IPS-NIHi11 (cell line): ENCODE results near the gene CASK.
"Not testable (repeated sequence)": the region's sequence is repeated elsewhere in the genome, so short reads cannot be mapped to it uniquely, and the experiment has no call there.

Experiments used
- DNase-seq: peaks from one replicate; pipeline ENCODE4 v3.0.0; 2012; ENCODE audit warnings: mixed read lengths, low spot score

The CASK gene

DNA sequence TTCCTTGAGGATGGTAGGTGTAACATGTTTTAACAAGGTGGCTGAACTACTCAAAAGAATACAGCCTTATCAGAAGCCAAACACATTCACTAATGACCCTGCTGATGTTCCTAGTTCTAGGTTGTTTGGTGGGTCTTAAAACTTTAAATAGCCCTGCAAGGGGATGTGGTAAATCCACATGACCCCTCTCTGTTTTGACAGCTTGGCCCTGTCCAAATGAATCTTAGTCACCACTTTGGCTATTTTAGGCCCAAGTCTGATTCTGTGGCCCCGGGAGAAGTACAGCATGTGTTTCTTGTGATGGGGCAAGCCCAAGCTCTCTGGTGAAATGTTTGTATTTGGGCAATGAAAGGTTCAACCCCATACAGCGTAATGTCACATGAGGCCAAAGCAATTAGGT is 289.1 kb downstream of the CASK start:
- DNase-seq, result no peak

DNA sequence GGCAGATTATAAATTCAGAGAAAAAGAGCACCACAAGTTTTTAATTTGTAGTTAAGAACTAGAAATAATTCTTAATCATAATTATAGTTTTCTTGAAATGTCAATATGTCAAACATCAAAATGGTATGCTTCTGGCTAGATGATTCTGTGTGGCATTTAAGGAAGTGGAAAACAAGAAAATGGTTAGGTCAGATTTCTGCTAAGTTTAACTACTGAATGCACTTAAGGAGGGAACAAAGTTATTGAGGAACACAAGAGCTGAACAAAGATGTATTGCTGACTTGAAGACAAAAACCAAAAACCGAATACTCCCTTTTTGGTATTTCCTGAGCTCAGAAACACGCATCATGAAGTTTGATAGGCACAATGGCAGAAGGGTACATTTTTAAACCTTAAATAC is 293.3 kb downstream of the CASK start:
- DNase-seq, result no peak

DNA sequence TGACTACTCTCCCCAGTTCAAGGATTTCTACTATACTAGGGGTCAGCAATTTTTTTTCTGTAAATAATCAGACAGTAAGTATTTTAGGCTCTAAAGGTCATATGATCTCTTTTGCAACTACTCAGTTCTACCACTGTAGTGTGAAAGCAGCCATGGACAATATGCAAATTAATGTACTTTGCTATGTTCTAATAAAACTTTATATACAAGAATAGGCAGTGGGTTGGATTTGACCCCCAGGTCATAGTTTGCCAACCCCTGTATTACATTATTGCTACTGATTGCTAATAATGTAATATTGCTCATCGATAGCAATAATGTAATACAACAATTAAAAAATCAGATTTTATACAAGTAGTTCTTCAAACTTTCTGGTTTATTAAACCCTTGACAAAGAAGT is 293.8 kb downstream of the CASK start:
- no peak for DNase-seq

DNA sequence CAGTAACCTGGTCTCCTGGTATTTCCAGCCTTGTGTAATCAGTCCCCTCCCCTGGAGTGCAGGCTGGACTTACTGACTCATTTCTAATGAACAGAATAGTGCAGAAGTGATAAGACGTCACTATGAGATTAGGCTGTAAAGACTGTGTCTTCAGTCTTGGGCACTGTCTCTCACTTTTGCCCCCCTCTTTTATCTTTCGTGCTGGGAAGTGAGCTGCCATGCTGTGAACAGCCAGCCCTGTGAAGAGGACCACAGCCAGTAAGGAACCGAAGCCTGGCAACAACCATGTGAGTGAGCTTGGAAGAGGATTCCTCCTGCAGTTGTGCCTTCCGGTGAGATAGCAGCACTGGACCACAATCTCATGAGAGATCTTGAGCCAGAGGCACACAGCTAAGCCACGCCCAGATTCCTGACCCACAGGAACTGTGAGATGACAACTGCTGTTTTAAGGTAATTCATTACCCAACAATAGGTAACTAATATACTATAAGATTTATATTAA is 302.1 kb downstream of the CASK start:
- peak; percentile 5 for DNase-seq

DNA sequence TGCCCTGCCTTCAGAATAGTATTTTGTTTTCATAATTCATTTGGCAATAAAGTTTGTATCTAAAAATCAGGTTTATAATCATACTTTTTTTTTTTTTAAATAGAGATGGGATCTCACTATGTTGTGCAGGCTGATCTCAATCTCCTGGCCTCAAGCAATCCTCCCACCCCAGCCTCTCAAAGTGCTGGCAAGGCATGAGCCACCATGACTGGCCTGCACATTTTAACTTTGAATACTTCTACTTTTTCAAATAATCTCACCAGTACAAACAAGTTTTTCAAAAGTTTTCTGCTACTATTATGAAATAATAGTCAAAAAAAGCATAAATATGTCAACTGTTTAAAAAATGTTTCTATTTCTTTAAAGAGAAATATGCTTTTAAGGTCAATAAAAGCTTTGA is 304.1 kb downstream of the CASK start:
- DNase-seq, result no peak

DNA sequence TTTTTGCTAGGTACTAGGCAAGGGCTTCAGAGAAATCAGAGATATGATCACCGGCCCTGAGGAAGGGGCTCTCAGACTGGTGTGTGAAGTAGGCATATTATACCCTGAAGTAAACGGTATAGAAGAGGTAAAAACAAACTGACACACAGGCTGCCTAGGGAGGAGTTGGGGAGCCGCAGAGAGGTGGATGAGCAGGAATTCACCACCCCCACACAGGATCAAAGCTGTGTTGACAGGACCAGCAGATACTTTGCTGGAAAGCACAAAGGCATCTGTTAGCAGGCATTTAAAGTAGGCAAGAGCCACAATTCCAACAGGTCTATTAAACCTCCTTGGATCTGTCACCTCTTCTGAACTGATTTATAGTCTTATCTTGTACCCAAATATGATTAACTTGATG is 306.4 kb downstream of the CASK start:
- DNase-seq, result peak; percentile 14

DNA sequence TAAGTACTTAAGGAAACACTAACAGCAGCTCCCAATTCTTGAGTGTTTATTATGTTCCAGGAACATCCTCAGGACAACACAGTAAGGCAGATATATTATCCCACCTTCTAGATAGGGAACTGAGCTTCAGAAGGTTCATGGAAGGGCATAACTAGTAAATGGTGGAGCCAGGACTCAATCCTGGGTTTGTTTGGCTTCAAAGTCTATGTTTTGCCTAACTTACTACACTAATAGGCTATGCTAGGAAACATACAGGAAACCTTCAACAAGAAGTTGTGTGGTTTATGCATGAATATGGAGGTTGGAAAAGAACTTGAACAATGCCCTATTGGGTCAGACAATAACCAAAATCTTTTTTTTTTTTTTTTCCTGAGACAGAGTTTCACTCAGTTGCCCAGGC is 307.1 kb downstream of the CASK start:
- no peak for DNase-seq

DNA sequence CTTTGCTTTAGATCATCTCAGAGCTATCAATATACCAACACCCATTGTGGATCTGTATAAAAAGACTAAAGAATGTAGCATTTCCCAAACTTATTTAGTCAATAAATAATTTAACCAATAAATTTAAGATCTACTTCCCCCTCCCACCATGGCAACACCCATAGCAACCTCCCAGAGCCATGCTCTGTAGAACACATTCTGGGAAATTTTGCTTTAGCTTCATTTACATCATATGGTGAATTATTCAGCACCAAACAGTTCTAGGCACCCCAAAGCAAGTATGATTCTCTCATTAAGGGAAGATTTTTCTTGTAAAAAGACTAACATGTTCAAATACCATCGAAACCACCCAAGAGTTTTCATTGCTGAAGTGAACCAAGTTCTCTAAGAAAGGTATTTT is 315.1 kb downstream of the CASK start:
- no peak for DNase-seq

DNA sequence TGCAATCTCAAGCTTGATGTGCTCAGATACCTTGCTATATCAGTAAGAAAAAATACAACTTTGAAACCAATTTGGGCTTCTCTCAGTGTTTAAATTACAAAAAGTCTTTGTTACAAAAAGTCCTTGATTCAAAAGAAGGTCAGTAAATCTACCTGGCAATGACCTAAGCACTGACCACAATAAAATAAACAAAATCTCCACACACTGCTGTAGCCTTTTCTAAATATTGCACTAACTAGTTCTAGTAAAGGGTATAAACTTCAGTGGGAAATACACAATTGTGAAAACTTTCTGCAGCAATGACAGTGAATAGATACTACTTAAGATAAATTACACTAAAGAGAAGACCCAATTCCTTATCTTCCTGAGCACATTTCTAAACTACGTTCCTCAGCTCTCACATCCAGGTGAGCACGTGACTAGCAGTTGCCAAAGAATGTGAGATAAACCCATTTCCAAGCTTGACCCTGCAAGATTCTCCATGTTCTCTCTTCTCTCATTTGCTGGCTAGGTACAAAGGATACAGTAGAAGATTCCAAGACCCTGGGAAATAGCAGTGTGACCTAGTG is 316.0 kb downstream of the CASK start:
- DNase-seq, result no peak

DNA sequence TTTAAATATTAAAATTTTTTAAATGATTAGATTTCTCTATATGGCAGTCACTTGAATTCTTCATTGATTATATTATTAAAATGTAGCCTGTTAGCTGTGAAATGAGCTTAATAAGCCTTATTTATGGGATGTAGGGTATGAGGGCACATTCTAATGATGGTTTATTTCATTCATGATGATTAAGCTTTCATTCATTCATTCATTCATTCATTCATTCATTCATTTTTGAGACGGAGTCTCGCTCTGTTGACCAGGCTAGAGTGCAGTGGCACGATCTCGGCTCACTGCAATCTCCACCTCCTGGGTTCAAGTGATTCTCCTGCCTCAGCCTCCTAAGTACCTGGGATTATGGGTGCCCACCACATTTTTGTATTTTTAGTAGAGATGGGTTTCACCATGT is 317.3 kb downstream of the CASK start:
- not testable (repeated sequence) for DNase-seq

DNA sequence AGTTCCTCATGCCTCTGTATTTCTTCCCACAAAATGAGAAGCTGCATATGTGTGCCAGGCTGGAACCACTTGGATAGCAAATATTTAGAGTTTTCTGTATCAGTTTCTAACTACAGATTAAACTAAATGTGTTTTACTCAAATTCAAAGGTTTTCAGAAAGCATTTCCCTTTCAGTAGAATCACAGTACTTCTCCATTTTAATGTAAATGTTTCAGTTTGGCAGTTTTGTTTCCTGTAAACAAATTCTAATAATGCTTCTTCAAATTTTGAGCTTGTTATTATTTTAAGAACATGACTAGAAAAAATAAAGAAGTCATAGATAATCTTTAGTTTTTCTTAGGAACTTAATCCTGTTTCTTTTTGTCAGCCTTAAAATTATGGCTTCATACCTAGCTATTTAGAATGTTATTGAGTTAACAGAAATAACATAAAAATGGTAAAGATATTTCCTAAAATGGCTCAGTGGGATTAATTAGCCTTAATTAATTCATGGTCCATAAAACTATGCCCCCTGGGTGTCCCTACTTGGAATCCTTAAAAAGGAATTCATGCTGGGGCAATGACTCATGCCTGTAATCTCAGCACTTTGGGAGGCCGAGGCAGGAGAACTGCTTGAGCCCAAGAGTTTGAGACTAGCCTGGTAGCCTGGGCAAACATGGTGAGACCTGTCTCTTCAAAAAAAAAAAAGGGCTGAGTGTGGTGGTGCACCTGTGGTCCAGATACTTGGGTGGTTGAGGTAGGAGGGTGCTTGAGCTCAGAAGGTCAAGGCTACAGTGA is 318.4 kb downstream of the CASK start:
- DNase-seq, result no peak

DNA sequence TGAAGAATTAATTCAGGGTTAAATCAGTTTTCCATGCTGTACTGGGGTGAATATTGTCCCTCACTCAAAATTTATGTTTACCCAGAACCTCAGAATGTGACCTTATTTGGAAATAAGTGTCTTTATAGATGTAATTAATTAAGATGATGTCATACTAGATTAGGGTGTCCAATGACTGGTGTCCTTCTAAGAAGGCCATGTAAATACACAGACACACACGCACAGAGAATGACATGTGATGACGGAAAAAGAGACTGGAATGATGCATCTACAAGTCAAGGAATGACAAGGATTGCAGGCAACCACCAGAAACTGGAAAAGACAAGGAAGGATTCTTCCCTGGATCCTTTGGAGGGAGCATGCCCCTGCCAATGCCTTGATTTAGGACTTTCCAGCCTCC is 319.2 kb downstream of the CASK start:
- DNase-seq, result no peak

DNA sequence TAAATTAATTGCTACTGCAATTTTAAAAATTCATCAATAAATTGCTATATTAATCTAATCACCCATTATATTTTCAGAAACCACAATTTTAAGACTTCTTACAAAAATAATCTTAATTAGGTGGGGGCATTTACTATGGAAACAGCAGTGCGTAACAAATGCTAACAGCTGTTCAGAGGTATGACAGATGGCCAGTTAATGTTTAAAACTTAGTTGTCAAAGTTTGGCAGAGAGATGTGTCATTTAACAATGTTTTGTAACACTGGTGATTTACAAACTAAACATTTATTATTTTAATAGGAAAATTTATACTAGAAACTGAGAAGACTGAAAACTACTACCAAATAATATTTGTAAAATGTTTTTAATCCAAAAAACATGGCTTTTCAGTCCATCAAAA is 319.8 kb downstream of the CASK start:
- no peak for DNase-seq

DNA sequence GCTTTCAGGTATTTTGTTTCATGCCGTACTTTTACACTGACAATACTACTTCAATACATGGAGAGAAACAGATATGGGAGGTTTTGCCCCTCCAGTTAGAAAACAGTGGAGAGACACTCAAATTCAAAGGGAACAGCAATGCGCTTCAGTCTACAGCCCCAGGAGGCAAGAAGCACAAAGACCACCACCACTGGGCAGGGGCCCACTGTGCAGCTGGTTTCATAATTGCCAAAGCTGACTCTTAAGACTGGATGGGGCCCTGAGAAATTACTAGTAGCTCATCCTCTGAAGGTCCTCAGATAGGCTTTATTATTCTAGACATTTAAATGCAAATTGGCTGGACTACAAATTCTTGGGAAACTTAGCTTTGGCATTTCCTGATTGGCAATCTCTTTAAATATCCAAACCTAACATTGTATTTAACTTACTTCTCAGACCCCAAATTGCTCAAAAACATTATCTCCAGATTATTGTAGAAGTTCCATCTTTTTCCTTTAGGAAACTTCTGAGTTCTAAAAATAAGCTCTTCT is 320.5 kb downstream of the CASK start:
- no peak for DNase-seq

DNA sequence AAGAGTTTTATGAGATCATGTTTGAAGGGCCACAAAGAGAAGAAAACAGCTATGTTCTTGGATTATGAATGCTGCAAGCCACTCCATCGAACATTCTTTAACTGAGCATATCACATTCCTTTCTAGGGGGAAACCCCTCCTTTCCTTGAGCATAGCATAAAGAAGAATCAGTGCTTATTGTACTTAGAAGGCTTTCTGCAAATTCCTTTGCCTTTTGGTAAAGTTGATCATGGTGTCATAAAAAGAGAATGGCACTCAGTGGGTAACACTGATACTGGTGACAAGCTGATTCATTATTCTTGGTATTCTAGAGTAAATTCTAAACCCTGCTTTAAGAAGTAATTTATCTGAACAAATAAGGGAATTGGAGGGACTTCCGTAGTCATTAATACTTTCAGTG is 323.1 kb downstream of the CASK start:
- no peak for DNase-seq

DNA sequence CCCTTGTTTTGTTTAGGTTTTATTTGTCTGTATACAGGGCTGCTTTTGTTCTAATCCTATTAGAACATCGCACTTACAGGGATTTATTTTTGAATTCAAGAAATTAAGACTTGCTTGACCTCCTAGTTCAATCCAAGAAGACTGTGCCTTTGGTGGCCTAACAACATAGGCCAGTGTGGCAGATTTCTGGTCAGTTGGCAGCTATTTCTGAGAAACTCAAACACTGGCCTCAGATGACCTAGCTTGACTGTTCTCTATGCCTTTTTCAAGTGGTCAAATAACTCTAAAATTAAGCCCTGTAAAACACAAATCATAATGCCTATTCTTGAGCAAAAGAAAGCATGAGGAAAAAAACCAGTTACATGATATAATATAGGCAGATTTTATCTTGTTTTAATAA is 323.8 kb downstream of the CASK start:
- no peak for DNase-seq

DNA sequence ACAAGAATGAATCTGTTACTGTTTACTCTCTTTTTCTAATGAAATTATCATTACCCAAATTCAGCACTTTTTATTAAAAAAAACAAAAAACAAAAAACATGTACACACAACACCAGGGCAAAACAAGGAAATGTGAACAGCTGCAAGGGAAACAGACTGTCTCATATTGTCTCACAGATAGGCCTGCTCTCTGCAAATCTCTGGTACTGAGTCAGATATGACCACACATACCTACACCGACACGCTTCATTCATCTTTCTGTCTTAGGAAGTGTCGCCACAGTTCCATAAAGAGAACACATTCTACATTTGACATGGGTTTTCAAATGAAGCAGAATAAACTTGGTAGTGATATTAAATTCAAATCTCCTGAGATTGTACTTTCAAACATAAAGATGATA is 326.8 kb downstream of the CASK start:
- no peak for DNase-seq

DNA sequence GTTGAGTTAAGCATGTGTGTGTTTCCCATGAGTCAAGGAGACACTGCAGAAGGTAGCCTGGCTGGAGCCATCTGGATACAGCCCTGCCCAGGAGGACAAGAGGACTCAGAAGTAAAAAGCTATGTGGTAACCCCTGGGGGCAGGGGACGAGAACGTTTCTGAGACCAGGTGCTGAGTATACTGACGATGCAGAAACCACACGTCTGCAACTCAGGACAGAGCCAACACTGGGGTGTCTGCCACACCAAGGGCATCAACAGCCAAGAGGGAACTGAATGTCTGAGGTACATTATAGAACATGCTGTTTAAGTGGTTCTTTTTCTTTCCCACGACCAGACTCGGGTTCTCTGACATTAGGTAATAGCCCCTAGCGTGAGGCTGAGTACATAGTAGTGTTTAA is 328.7 kb downstream of the CASK start:
- DNase-seq, result no peak

DNA sequence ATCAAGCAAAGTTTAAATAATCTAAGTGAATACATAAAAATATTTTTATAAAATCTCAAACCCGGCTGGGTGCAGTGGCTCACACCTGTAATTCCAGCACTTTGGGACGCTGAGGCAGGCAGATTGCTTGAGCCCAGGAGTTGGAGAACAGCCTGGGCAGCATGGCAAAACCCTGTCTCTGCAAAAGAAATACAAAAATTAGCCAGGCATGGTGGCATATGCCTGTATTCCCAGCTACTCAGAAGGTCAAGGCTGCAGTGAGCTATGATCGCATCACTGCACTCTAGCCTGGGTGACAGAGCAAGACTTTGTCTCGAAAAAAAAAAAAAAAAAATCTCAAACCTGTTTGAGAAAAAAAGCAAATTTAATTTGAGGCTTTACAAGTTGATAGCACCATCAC is 331.4 kb downstream of the CASK start:
- DNase-seq, result no peak

DNA sequence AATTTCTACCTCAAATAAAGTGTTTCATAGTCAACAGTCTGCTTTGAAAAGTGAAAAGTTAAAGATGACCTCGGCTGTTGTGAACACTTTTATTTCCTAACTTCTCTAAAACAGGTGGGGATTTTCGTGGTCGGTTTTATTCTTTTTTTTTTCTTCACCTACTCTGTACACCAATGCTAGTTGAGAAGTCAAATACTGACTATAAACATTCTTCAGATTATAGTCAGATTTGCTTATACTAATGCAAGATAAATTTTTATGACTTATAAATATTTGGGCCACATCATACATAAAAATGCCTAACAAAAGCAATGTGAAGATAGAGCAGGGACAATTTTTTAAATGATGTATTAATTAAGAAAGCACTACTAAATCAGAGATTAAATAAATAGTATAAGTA is 332.7 kb downstream of the CASK start:
- DNase-seq, result no peak

DNA sequence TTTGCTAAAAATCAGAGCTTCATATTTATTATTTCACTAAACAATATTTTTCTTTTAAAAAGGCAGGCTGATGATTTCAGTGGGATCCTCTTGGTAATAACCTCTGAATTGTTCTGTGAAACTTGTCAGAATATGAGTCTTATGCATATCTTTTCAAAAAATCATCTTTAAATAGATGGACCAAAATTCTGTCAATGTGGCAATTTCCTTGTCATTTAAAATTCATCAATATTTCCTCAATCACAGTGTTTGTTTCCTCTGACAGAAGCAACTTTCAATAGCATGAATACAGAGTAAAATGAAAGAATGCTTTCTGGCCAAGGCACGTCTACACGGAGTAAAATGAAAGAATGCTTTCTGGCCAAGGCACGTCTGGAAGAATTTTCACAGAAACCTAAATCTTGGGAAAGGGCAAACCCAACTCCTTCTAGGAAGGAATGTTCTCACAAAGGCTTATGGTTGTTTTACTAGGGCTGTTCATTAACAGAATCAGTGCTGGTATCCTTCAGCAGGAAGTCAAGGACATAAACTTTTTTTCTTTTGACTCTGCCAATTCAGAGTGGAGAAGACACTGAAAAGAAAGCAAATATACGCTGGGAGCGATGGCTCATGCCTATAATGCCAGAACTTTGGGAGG is 333.6 kb downstream of the CASK start:
- DNase-seq, result no peak

DNA sequence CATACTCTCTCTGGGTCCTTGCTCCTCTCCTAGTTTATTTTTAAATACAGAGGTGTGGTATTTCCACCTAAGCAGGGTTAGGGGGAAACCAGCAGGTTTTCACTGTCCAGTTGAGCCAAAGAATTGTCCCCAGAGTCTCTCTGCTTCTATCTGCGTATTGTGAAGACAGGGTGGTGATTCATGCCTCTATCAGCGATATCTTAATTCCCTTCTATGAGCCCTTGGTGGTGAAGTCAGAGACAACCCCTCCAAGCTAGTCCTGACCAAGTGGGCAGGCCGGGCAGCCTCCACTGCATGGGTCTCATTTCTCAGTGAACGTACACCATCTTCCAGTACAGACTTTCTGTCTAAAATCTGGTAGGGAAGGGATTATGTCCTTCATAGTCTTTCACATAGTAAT is 335.1 kb downstream of the CASK start:
- no peak for DNase-seq

DNA sequence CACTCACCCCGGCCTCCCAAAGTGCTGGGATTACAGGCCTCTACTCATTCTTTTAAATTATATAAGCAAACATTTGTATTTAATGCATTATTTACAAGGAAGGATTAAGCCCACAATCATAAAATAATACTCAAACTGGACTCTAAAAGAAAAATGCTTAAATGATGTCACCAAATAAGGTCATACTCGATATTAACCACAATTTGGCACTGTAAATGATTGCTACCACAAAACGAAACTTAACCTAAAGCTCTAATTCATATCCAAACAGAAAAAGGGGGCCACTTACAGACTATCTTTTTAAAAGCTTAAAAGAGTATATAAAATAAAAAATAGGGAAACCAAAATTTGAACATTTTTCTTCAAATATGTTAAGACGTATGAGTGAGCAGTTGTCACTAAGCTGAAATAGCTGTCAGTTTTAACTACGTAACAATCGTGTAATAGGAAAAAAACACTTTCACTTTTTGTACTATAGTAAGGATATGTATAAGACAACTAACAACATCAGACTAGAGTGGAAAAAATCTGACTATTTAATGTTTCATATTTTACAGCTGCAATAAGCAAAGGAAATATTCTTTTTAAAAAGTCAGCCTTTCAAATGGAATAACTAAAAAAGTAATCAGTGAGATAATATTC is 342.8 kb downstream of the CASK start:
- no peak for DNase-seq
